Adrenal gland (tissue), 12 donors: Measurements from ENCODE around the gene TBX1. TPM values are rescaled to one million over a fixed set of nuclear protein-coding genes. Genes with fewer than 3 reads are reported as not detected.
A peak's percentile ranks its signal among the peaks of the same experiment; 100 is the strongest.

Experiments
- DNase-seq, 7 donors: peaks; one replicate each; pipeline ENCODE4 v3.0.0-alpha.2; 2019 to 2020
- H3K27ac ChIP-seq, 5 donors: fragments of 200-600 bp; sonication (generic) in 4 of 5; 1 replicate in 3 of 5; 2 replicates in 2 of 5; pipeline versions ENCODE4 v1.5.1 to v1.8.0; 2016 to 2020; ENCODE audit warnings: mild to moderate bottlenecking in 1 of 5
- H3K27me3 ChIP-seq: fragments of 200-600 bp; 2 replicates; pipeline ENCODE4 v1.8.0; 2021
- H3K36me3 ChIP-seq, 2 donors: fragments of 200-600 bp; replicated peaks in 1 of 2; 1 replicate in 1 of 2; 2 replicates in 1 of 2; pipeline versions ENCODE4 v1.5.1 to v1.8.0; 2018 to 2022
- H3K4me1 ChIP-seq, 2 donors: fragments of 200-600 bp; replicated peaks in 1 of 2; 1 replicate in 1 of 2; 2 replicates in 1 of 2; pipeline versions ENCODE4 v1.5.1 to v1.8.0; 2018 to 2021
- H3K4me3 ChIP-seq, 4 donors: fragments of 200-600 bp; sonication (generic) in 3 of 4; one replicate each; pipeline ENCODE4 v1.5.1; 2016 to 2018
- H3K9me3 ChIP-seq, 3 donors: fragments of 200-600 bp; sonication (generic) in 1 of 3; replicated peaks in 1 of 3; 1 replicate in 2 of 3; 2 replicates in 1 of 3; pipeline versions ENCODE4 v1.5.1 to v1.8.0; 2016 to 2021
- CTCF ChIP-seq, 6 experiments: fragments of 450-650 bp in 4 of 6; fragments of 200-600 bp in 2 of 6; sonication (generic) in 1 of 6; IDR thresholded peaks; 1 replicate in 5 of 6; 2 replicates in 1 of 6; pipeline versions ENCODE4 v1.5.1 to v1.8.0; 2016 to 2021; ENCODE audit warnings: antibody characterized with exemption in 6 of 6, mild to moderate bottlenecking in 2 of 6, moderate library complexity in 1 of 6
- POLR2A ChIP-seq, 2 donors: fragments of 450-650 bp; IDR thresholded peaks; one replicate each; pipeline ENCODE4 v1.6.1; 2017; ENCODE audit warnings: antibody characterized with exemption in 2 of 2, mild to moderate bottlenecking in 2 of 2, moderate library complexity in 1 of 2
- WGBS, 4 donors: extraction: QIAGEN DNeasy Blood & Tissue Kit in 2 of 4; methylation state at CpG; one replicate each; pipeline versions ENCODE4 v1.1.5 to v1.1.7; 2013 to 2017; 5-methylcytosine and 5-hydroxymethylcytosine counted together
- intact Hi-C, 2 donors: fragments of 100-400 bp; cut with DNase I; formaldehyde crosslinking; loops; one replicate each; pipeline versions ENCODE4 v1.14.1 to v1.15.0; 2022 to 2023
- polyA plus RNA-seq, 3 donors: library from polyadenylated mRNA; stranded (reverse); fragments of 200-250 nt in 2 of 3; fragments of 350-450 nt in 1 of 3; fragmentation: Illumina TruSeq in 1 of 3; extraction: RNeasy Lipid Tissue Mini Kit (QIAGEN cat#74804) in 1 of 3; gene quantifications; one replicate each; pipeline ENCODE4 v1.2.3, GENCODE V29; 2013 to 2014
- total RNA-seq, 9 donors: library from RNA; depleted of rRNA in 4 of 9; stranded (reverse); fragments of >200 nt in 4 of 9; fragments of 120-200 nt in 1 of 9; fragmentation: NEBNext Ultra II Directional in 1 of 9; extraction: Animal tissue kit (Norgen Biotek cat#: 25700) in 1 of 9; gene quantifications; one replicate each; pipeline versions ENCODE4 v1.1.0 to v1.2.4, GENCODE V29; 2013 to 2023
- donor health status: healthy with polysubstance abuse.
- donor health status: Bipolar disorder and iron deficiency.
- donor health status: DM: yes; HTN: yes; CAD: no.
- donor health status: DM: no; HTN: no; CAD: no.
- donor health status: DM: no; HTN: no; CAD: no.
- donor health status: DM: yes; HTN: yes; CAD: no.

Gene TBX1
- total and polyA plus RNA-seq, 12 donors = 0.11 to 10.1 (median 1.1) TPM; not detected in 3

- intact Hi-C loops = loop anchor here in 1 of 2 donors (5.0 kb wide), 1 partner anchor 42 kb away; no protein-coding TSS in a partner anchor
- Histone ChIP-seq H3K9me3 (no peaks in the 10 kb centered on the region), H3K27ac (peak overlapping the region in 1 of 5 donors; percentile 26), H3K27me3 (no peaks in the 10 kb centered on the region), H3K36me3 (no peaks in the 10 kb centered on the region), H3K4me3 (peak overlapping the region in 2 of 4 donors; percentile 54 to 70), H3K4me1 (peaks cover 9 to 13% of the 10 kb centered on the region in 2 donors)
- DNase-seq = no peak
- WGBS, 4 donors = 14 to 71% (median 43%) methylated on average over 4 to 31 of the region's 31 CpGs
- no peak for TF ChIP-seq CTCF (IDR thresholded peaks at IDR 0.05)
- TF ChIP-seq POLR2A (IDR thresholded peaks at IDR 0.05) = no peak
Measured at GRCh38 chr22:19719050-19719482, 41.5 kb upstream of the TBX1 start.

GRCh38 chr22:19719488-19720021 lies 41.0 kb upstream of the TBX1 start:
- Histone ChIP-seq H3K9me3 (no peaks in the 10 kb centered on the region), H3K36me3 (no peaks in the 10 kb centered on the region), H3K4me1 (peaks cover 9 to 12% of the 10 kb centered on the region in 2 donors), H3K27me3 (no peaks in the 10 kb centered on the region), H3K27ac (no peak overlapping the region), H3K4me3 (no peak overlapping the region)
- no peak for TF ChIP-seq CTCF (IDR thresholded peaks at IDR 0.05)
- no peak for DNase-seq
- WGBS, 4 donors = 87 to 93% (median 89%) methylated on average over 8 to 12 of the region's 12 CpGs
- intact Hi-C loops = loop anchor here in 1 of 2 donors (5.0 kb wide), 1 partner anchor 42 kb away; no protein-coding TSS in a partner anchor

- H3K27me3 ChIP-seq = no peaks in the 10 kb centered on the region
- 92 to 96% (median 94%) methylated on average over 15 to 26 of the region's 26 CpGs for WGBS, 4 donors
- peaks cover 5 to 7% of the 10 kb centered on the region in 2 donors for H3K4me1 ChIP-seq
- DNase-seq = no peak
- no peak overlapping the region for H3K4me3 ChIP-seq
- H3K36me3 ChIP-seq = no peaks in the 10 kb centered on the region
- intact Hi-C loops = no loop called here
- no peak overlapping the region for H3K27ac ChIP-seq
- no peak for TF ChIP-seq POLR2A (IDR thresholded peaks at IDR 0.05)
- no peak for TF ChIP-seq CTCF (IDR thresholded peaks at IDR 0.05)
- no peaks in the 10 kb centered on the region for H3K9me3 ChIP-seq
Measured at GRCh38 chr22:19720150-19720827, 40.3 kb upstream of the TBX1 start.

- intact Hi-C loops = no loop called here
- H3K4me1 ChIP-seq = peaks cover 5 to 7% of the 10 kb centered on the region in 2 donors
- H3K27ac ChIP-seq = no peak overlapping the region
- H3K4me3 ChIP-seq = no peak overlapping the region
- H3K9me3 ChIP-seq = no peaks in the 10 kb centered on the region
- TF ChIP-seq CTCF (IDR thresholded peaks at IDR 0.05) (no peak), POLR2A (IDR thresholded peaks at IDR 0.05) (no peak)
- WGBS, 4 donors = 81 to 94% (median 92%) methylated on average over 2 of the region's 2 CpGs; no CpG with 5 or more reads in 1 of the 4 donors
- no peaks in the 10 kb centered on the region for H3K36me3 ChIP-seq
- DNase-seq = no peak
- H3K27me3 ChIP-seq = no peaks in the 10 kb centered on the region
Measured at GRCh38 chr22:19720999-19721329, 39.6 kb upstream of the TBX1 start.
